Measurements from ENCODE around the gene CCDC7. TPM values are rescaled to one million over a fixed set of nuclear protein-coding genes. Genes with fewer than 3 reads are reported as not detected.

CCDC7 gene
- total and polyA plus RNA-seq, 7 experiments from 2014 or later = 7.7 to 98.7 (median 62.9) TPM

GRCh38 chr10:32923849-32924248 is 477.9 kb downstream of the CCDC7 start:
- intact Hi-C loops (cut with micrococcal nuclease) = no loop called here
- no peak overlapping the region for H3K4me3 ChIP-seq (ENCODE audit: low read length)
- DNase-seq = no peak
- CTCF ChIA-PET = no interaction called here
- H3K4me3 Mint-ChIP-seq = no peak overlapping the region
- no peaks in the 10 kb centered on the region for H3K9me3 ChIP-seq (ENCODE audit: control insufficient read depth in 2 of 3, low read length in 3 of 3)
- POLR2A ChIA-PET = no interaction called here
- H3K4me1 Mint-ChIP-seq = peaks cover 3 to 11% (median 7%) of the 10 kb centered on the region in 7 donors
- H3K27ac ChIP-seq (ENCODE audit: low read depth, low read length) = no peak overlapping the region
- H3K36me3 ChIP-seq (ENCODE audit: control insufficient read depth in 2 of 3, insufficient read depth in 3 of 3, low read length in 3 of 3) = peaks cover 3 to 46% (median 40%) of the 10 kb centered on the region in 3 experiments
- peaks cover 0 to 7% of the 10 kb centered on the region in 2 donors for H3K4me1 ChIP-seq (ENCODE audit: control insufficient read depth in 2 of 2, insufficient read depth in 2 of 2, low read length in 2 of 2)
- peaks cover 0 to 8% (median 0%) of the 10 kb centered on the region in 11 donors for H3K9me3 Mint-ChIP-seq
- no peak for ATAC-seq
- peaks cover 24 to 62% (median 54%) of the 10 kb centered on the region in 5 donors for H3K36me3 Mint-ChIP-seq
- H3K27me3 ChIP-seq (ENCODE audit: control insufficient read depth in 2 of 2, insufficient read depth in 2 of 2, low read length in 2 of 2) = no peaks in the 10 kb centered on the region
- H3K27me3 Mint-ChIP-seq = no peaks in the 10 kb centered on the region
- H3K27ac Mint-ChIP-seq = no peak overlapping the region

Other genes starting within 250 kb of the CCDC7 start
- 100 to 1,000 TPM in 4 of 5 experiments, 10 to 100 TPM in 1; 46.0 to 156 (median 117) TPM for gene EPC1, start 99.0 kb upstream of the CCDC7 start, total RNA-seq
- 10 to 100 TPM; 50.0 to 63.3 TPM for gene EPC1, start 99.0 kb upstream of the CCDC7 start, polyA plus RNA-seq